Right lobe of liver (tissue), 4 donors: ENCODE measurements around the gene ZC3H12A.

ENCODE experiments used
- POLR2A ChIP-seq: fragments of 450-650 bp; IDR thresholded peaks from one replicate; pipeline ENCODE4 v1.6.1; 2017; ENCODE audit warnings: antibody characterized with exemption, mild to moderate bottlenecking
- TF ChIP-seq, protein P1 (sequence below), 4 donors: fragments of 200-600 bp in 3 of 4; fragments of 450-650 bp in 1 of 4; IDR thresholded peaks; one replicate each; pipeline versions ENCODE4 v1.5.1 to v1.8.0; 2016 to 2022; ENCODE audit warnings: antibody characterized with exemption in 4 of 4, mild to moderate bottlenecking in 2 of 4
- donor health status: DM: no; HTN: no; CAD: no.
- donor health status: DM: no; HTN: no; CAD: no.
- donor health status: DM: no; HTN: yes; CAD: no.

DNA sequence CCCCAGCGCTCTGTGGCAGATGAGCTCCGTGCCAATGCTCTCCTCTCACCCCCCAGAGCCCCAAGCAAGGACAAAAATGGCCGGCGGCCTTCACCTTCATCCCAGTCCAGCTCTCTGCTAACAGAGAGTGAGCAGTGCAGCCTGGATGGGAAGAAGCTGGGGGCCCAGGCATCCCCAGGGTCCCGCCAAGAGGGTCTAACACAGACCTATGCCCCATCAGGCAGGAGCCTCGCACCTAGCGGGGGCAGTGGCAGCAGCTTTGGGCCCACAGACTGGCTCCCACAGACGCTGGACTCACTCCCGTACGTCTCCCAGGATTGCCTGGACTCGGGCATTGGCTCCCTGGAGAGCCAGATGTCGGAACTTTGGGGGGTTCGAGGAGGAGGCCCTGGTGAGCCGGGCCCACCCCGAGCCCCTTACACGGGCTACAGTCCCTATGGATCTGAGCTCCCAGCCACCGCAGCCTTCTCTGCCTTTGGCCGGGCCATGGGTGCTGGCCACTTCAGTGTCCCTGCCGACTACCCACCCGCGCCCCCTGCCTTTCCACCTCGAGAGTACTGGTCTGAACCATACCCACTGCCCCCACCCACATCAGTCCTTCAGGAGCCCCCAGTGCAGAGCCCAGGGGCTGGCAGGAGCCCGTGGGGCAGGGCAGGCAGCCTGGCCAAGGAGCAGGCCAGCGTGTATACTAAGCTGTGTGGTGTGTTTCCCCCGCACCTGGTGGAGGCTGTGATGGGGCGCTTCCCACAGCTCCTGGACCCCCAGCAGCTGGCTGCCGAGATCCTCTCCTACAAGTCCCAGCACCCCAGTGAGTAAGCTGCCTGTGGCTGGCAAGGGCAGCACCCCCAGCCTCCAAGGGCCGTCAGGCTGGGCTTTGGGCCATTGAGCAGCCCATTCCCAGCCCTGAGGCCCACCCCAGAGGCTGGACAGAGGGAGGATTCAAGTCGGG lies 8.7 kb downstream of the ZC3H12A start:
- TF ChIP-seq, protein P1, sequence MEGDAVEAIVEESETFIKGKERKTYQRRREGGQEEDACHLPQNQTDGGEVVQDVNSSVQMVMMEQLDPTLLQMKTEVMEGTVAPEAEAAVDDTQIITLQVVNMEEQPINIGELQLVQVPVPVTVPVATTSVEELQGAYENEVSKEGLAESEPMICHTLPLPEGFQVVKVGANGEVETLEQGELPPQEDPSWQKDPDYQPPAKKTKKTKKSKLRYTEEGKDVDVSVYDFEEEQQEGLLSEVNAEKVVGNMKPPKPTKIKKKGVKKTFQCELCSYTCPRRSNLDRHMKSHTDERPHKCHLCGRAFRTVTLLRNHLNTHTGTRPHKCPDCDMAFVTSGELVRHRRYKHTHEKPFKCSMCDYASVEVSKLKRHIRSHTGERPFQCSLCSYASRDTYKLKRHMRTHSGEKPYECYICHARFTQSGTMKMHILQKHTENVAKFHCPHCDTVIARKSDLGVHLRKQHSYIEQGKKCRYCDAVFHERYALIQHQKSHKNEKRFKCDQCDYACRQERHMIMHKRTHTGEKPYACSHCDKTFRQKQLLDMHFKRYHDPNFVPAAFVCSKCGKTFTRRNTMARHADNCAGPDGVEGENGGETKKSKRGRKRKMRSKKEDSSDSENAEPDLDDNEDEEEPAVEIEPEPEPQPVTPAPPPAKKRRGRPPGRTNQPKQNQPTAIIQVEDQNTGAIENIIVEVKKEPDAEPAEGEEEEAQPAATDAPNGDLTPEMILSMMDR (IDR thresholded peaks at IDR 0.05): no peak
- no peak for TF ChIP-seq POLR2A
